ENCODE results near the gene AGAP1. TPM values are rescaled to one million over a fixed set of nuclear protein-coding genes. Genes with fewer than 3 reads are reported as not detected.

The AGAP1 gene
- polyA plus RNA-seq, 2 of the 4 experiments (the other 2 are of a cell fraction): 20.2 to 21.9 TPM

GRCh38 chr2:235515821-235516220 is 22.0 kb downstream of the AGAP1 start:
- no peak for ATAC-seq
- TF ChIP-seq POLR2AphosphoS2 (conservative IDR thresholded peaks at IDR 0.05; ENCODE audit: low read length) (no peak), JUN (IDR thresholded peaks at IDR 0.05) (no peak), CHD2 (IDR thresholded peaks at IDR 0.05; ENCODE audit: low read length, partially characterized antibody) (no peak), FOXS1 (CRISPR knock-in tag; IDR thresholded peaks at IDR 0.05) (no peak), KDM1A (IDR thresholded peaks at IDR 0.05; ENCODE audit: low read depth) (no peak), MAX (IDR thresholded peaks at IDR 0.05) (no peak), ZNF302 (CRISPR knock-in tag; IDR thresholded peaks at IDR 0.05) (no peak), RAD21 (conservative IDR thresholded peaks at IDR 0.05 in 1 of 2, IDR thresholded peaks at IDR 0.05 in 1 of 2) (no peak), ELK1 (IDR thresholded peaks at IDR 0.05; ENCODE audit: low read depth, low read length) (no peak), NPAS2 (CRISPR knock-in tag; IDR thresholded peaks at IDR 0.05; ENCODE audit: borderline replicate concordance) (no peak), TP53 (CRISPR knock-in tag; IDR thresholded peaks at IDR 0.05) (no peak), POLR2A (IDR thresholded peaks at IDR 0.05; ENCODE audit: low read length) (no peak), HOXB5 (CRISPR knock-in tag; IDR thresholded peaks at IDR 0.05) (no peak), HEYL (CRISPR knock-in tag; IDR thresholded peaks at IDR 0.05) (no peak), EP300 (IDR thresholded peaks at IDR 0.05) (no peak), ZFP36 (IDR thresholded peaks at IDR 0.05; ENCODE audit: borderline replicate concordance, partially characterized antibody) (no peak), MYC (IDR thresholded peaks at IDR 0.05; ENCODE audit: borderline replicate concordance, low read length) (no peak), RNF2 (IDR thresholded peaks at IDR 0.05; ENCODE audit: borderline replicate concordance, low read depth) (no peak)
- TF ChIP-seq, protein P1, sequence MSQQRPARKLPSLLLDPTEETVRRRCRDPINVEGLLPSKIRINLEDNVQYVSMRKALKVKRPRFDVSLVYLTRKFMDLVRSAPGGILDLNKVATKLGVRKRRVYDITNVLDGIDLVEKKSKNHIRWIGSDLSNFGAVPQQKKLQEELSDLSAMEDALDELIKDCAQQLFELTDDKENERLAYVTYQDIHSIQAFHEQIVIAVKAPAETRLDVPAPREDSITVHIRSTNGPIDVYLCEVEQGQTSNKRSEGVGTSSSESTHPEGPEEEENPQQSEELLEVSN (IDR thresholded peaks at IDR 0.05; ENCODE audit: borderline replicate concordance, low read depth): no peak
- TF ChIP-seq, protein P2, sequence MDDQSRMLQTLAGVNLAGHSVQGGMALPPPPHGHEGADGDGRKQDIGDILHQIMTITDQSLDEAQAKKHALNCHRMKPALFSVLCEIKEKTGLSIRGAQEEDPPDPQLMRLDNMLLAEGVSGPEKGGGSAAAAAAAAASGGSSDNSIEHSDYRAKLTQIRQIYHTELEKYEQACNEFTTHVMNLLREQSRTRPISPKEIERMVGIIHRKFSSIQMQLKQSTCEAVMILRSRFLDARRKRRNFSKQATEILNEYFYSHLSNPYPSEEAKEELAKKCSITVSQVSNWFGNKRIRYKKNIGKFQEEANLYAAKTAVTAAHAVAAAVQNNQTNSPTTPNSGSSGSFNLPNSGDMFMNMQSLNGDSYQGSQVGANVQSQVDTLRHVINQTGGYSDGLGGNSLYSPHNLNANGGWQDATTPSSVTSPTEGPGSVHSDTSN (IDR thresholded peaks at IDR 0.05): no peak
- POLR2A ChIA-PET: no interaction called here
- Histone ChIP-seq H3K4me1 (peaks cover 37% of the 10 kb centered on the region), H3K4me2 (no peak overlapping the region), H3K27ac (no peak overlapping the region), H3K4me3 (no peak overlapping the region), H3K9me3 (no peaks in the 10 kb centered on the region)
- no peak for FAIRE-seq
- CTCF ChIA-PET: interaction anchor here (2.1 kb wide), 1 partner anchor 14 kb away, joined by 8 read pairs; no protein-coding TSS in a partner anchor
- no peak for DNase-seq (ENCODE audit: low read depth in 1 of 2, low spot score in 1 of 2)
- 94% methylated on average over 11 of the region's 11 CpGs for WGBS (ENCODE audit: missing lambda C conversion rate)

DNA sequence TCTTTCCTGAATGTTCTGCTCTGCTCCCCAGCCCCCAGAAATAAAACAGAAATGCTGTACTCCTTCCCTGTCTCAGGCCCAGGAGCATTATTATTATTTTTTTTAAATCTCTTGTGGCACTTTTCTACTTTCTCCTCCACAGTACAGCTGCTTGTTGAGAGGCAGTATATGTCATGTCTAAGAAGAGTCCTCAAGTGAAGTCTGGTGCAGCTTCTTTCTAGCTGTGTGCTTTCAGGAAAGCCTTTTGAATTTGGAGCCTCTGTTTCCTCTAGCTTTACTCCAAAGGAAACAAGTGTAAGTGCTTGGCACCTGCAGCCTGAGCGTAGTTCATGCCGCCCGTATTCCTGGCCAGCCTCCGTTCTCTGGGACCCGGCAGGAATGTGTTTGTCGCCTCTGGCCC is 22.4 kb downstream of the AGAP1 start:
- POLR2A ChIA-PET: no interaction called here
- no peak overlapping the region for H3K27ac ChIP-seq
- FAIRE-seq (no peak), ATAC-seq (no peak), DNase-seq (ENCODE audit: low read depth in 1 of 2, low spot score in 1 of 2) (no peak)
- CTCF ChIA-PET: interaction anchor here (2.1 kb wide), 1 partner anchor 14 kb away, joined by 8 read pairs; no protein-coding TSS in a partner anchor
- peaks cover 33% of the 10 kb centered on the region for H3K4me1 ChIP-seq
- no peaks in the 10 kb centered on the region for H3K9me3 ChIP-seq
- TF ChIP-seq POLR2A (IDR thresholded peaks at IDR 0.05; ENCODE audit: low read length) (no peak), FOXS1 (CRISPR knock-in tag; IDR thresholded peaks at IDR 0.05) (no peak), CEBPB (IDR thresholded peaks at IDR 0.05) (no peak), RARB (CRISPR knock-in tag; IDR thresholded peaks at IDR 0.05) (no peak), USF2 (IDR thresholded peaks at IDR 0.05) (no peak), RFX5 (IDR thresholded peaks at IDR 0.05) (no peak), NR3C1 (IDR thresholded peaks at IDR 0.05) (no peak), CHD2 (IDR thresholded peaks at IDR 0.05; ENCODE audit: low read length, partially characterized antibody) (no peak), NPAS2 (CRISPR knock-in tag; IDR thresholded peaks at IDR 0.05; ENCODE audit: borderline replicate concordance) (no peak), ELK1 (IDR thresholded peaks at IDR 0.05; ENCODE audit: low read depth, low read length) (no peak), CBX2 (IDR thresholded peaks at IDR 0.05; ENCODE audit: borderline replicate concordance, low read depth) (no peak), ZC3H11A (IDR thresholded peaks at IDR 0.05) (no peak), BHLHE40 (IDR thresholded peaks at IDR 0.05; ENCODE audit: low read depth, low read length) (no peak), EHMT2 (IDR thresholded peaks at IDR 0.05; ENCODE audit: low read depth) (no peak), PHF8 (IDR thresholded peaks at IDR 0.05; ENCODE audit: borderline replicate concordance, low read depth) (no peak), ZNF302 (CRISPR knock-in tag; IDR thresholded peaks at IDR 0.05) (no peak), BCL3 (IDR thresholded peaks at IDR 0.05) (no peak)
- TF ChIP-seq, protein P2 (IDR thresholded peaks at IDR 0.05): no peak
- H3K4me3 ChIP-seq: no peak overlapping the region
- H3K4me2 ChIP-seq: no peak overlapping the region
- 97% methylated on average over 6 of the region's 6 CpGs for WGBS (ENCODE audit: missing lambda C conversion rate)

Measured in A549 (cell line).